ENCODE data around the gene ARHGAP32.

The ARHGAP32 gene

GRCh38 chr11:129093283-129093682 is 98.8 kb downstream of the ARHGAP32 start:
- TF ChIP-seq, protein P1, sequence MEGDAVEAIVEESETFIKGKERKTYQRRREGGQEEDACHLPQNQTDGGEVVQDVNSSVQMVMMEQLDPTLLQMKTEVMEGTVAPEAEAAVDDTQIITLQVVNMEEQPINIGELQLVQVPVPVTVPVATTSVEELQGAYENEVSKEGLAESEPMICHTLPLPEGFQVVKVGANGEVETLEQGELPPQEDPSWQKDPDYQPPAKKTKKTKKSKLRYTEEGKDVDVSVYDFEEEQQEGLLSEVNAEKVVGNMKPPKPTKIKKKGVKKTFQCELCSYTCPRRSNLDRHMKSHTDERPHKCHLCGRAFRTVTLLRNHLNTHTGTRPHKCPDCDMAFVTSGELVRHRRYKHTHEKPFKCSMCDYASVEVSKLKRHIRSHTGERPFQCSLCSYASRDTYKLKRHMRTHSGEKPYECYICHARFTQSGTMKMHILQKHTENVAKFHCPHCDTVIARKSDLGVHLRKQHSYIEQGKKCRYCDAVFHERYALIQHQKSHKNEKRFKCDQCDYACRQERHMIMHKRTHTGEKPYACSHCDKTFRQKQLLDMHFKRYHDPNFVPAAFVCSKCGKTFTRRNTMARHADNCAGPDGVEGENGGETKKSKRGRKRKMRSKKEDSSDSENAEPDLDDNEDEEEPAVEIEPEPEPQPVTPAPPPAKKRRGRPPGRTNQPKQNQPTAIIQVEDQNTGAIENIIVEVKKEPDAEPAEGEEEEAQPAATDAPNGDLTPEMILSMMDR (IDR thresholded peaks at IDR 0.05; ENCODE audit: insufficient read depth, low read depth, low read length, missing control alignments): no peak
- no peak for DNase-seq (ENCODE audit: low read depth)

GRCh38 chr11:129090056-129090455 is 102.1 kb downstream of the ARHGAP32 start:
- no peak for DNase-seq (ENCODE audit: low read depth)
- TF ChIP-seq, protein P1 (IDR thresholded peaks at IDR 0.05; ENCODE audit: insufficient read depth, low read depth, low read length, missing control alignments): no peak
- H3K4me3 ChIP-seq (ENCODE audit: low read depth, low read length): no peak overlapping the region

More at GRCh38 chr11:129093283-129093682, 98.8 kb downstream of the ARHGAP32 start:
- H3K4me3 ChIP-seq (ENCODE audit: low read depth, low read length): no peak overlapping the region

DNA sequence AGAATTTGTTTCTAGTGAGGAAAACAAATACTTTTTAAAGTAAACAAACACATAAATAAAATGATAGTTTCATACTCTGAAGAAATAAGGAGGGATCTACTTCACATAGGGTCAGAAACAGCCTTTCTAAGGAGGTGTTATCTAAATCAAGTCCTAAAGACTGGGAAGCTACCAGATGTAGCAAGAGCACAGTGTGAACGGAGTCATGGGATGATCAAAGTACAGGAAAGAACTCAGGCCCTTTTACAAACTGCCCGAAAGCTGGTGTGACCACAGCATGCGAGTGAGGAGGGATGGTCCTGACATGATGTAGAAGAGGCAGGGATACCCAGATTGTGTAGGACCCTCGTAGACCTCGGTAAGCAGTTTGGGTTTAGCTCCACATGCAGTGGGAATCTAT is 102.8 kb downstream of the ARHGAP32 start:
- no peak for DNase-seq (ENCODE audit: low read depth)
- TF ChIP-seq, protein P1 (IDR thresholded peaks at IDR 0.05; ENCODE audit: insufficient read depth, low read depth, low read length, missing control alignments): no peak

GRCh38 chr11:129086976-129087375 is 105.1 kb downstream of the ARHGAP32 start:
- no peak for DNase-seq (ENCODE audit: low read depth)
- no peak overlapping the region for H3K4me3 ChIP-seq (ENCODE audit: low read depth, low read length)
- TF ChIP-seq, protein P1 (IDR thresholded peaks at IDR 0.05; ENCODE audit: insufficient read depth, low read depth, low read length, missing control alignments): no peak

More for the DNA sequence above, 102.8 kb downstream of the ARHGAP32 start:
- H3K4me3 ChIP-seq (ENCODE audit: low read depth, low read length): no peak overlapping the region

DNA sequence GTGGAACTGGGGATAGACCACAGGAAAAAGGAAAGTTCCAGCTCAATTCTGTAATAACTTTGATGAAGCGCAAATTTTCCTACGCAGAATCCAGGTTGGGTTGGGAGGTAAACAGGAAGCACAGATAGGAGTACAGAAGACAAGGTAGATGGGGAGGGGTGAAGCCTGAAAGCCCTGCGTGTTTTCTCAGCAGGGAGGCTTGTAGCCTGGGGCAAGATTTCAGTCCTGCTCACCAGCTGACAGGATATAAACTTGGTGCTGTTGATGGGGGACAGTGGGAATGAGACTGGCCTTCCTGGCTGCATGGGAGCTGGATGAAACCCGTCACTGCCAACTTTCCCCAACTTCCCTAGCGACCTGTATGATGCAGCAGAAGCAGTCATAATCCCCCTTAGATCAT is 114.9 kb downstream of the ARHGAP32 start:
- no peak for DNase-seq (ENCODE audit: low read depth)
- no peak overlapping the region for H3K4me3 ChIP-seq (ENCODE audit: low read depth, low read length)
- TF ChIP-seq, protein P1 (IDR thresholded peaks at IDR 0.05; ENCODE audit: insufficient read depth, low read depth, low read length, missing control alignments): no peak

- H3K4me3 ChIP-seq (ENCODE audit: low read depth, low read length): no peak overlapping the region
- no peak for DNase-seq (ENCODE audit: low read depth)
- TF ChIP-seq, protein P1 (IDR thresholded peaks at IDR 0.05; ENCODE audit: insufficient read depth, low read depth, low read length, missing control alignments): no peak
Measured at GRCh38 chr11:129075757-129076156, 116.4 kb downstream of the ARHGAP32 start.

DNA sequence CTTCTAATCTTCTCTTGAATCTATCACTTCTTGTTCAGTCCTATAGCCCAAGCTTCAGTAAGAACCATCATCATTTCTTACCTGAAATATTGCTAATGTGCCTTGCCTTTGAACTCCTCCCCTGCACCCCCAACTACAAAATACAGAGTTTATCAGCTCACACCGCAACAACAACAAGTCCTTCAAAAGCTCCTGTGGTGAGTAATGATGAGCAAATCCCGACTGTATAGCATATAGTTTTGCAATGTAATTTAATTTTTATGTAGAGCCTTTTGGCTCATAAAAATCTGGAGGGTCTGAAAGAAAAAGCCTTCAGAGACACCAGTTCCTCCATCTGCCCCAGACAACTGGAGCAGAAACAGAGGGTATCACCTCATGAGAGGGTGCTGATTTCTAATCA is 124.7 kb downstream of the ARHGAP32 start:
- TF ChIP-seq, protein P1 (IDR thresholded peaks at IDR 0.05; ENCODE audit: insufficient read depth, low read depth, low read length, missing control alignments): no peak
- no peak for DNase-seq (ENCODE audit: low read depth)
- H3K4me3 ChIP-seq (ENCODE audit: low read depth, low read length): no peak overlapping the region

All from GM12865 (cell line).